Left ventricle myocardium inferior (tissue), 1 donor: ENCODE data around the gene ZNF93. TPM values are rescaled to one million over a fixed set of nuclear protein-coding genes. Genes with fewer than 3 reads are reported as not detected.
"Not testable (repeated sequence)": the region's sequence is repeated elsewhere in the genome, so short reads cannot be mapped to it uniquely, and the experiment has no call there.

Source experiments
- DNase-seq: peaks from one replicate; pipeline ENCODE4 v3.0.0-alpha.2; 2020
- H3K27ac ChIP-seq: fragments of 200-600 bp; replicated peaks from 2 replicates; pipeline ENCODE4 v1.8.0; 2021
- H3K27me3 ChIP-seq: fragments of 200-600 bp; 2 replicates; pipeline ENCODE4 v1.8.0; 2021; ENCODE audit warnings: low read depth
- H3K36me3 ChIP-seq: fragments of 200-600 bp; 2 replicates; pipeline ENCODE4 v1.8.0; 2021
- H3K4me1 ChIP-seq: fragments of 200-600 bp; 2 replicates; pipeline ENCODE4 v1.8.0; 2021
- H3K4me3 ChIP-seq: fragments of 200-600 bp; 2 replicates; pipeline ENCODE4 v1.8.0; 2021; ENCODE audit warnings: mild to moderate bottlenecking, moderate library complexity
- H3K9me3 ChIP-seq: fragments of 200-600 bp; replicated peaks from 2 replicates; pipeline ENCODE4 v1.8.0; 2021
- CTCF ChIP-seq: fragments of 200-600 bp; IDR thresholded peaks from 2 replicates; pipeline ENCODE4 v1.8.0; 2021; ENCODE audit warnings: antibody characterized with exemption, mild to moderate bottlenecking, borderline replicate concordance
- intact Hi-C: fragments of 100-400 bp; cut with micrococcal nuclease; formaldehyde crosslinking; loops from one replicate; pipeline ENCODE4 v1.11.0; 2022
- total RNA-seq: library from RNA; stranded (reverse); fragmentation: NEBNext Ultra II Directional; extraction: Animal tissue kit (Norgen Biotek cat#: 25700); gene quantifications from one replicate; pipeline ENCODE4 v1.2.1, GENCODE V29; 2021
- donor health status: DM: no; HTN: yes; CAD: no; lungs with severe emphysema.

ZNF93 gene
- total RNA-seq, 1 donor from 2014 or later: 1.3 TPM

- Histone ChIP-seq H3K9me3 (no peaks in the 10 kb centered on the region), H3K4me3 (peak overlapping the region; percentile 85), H3K27me3 (no peaks in the 10 kb centered on the region), H3K27ac (peak overlapping the region; percentile 95), H3K4me1 (peaks cover 62% of the 10 kb centered on the region), H3K36me3 (no peaks in the 10 kb centered on the region)
- TF ChIP-seq CTCF: no peak
- no peak for DNase-seq
- intact Hi-C loops: no loop called here
Observed at GRCh38 chr19:19866611-19867248, 34.0 kb upstream of the ZNF93 start.

GRCh38 chr19:19870086-19870485 lies 30.7 kb upstream of the ZNF93 start:
- Histone ChIP-seq H3K4me1 (peaks cover 77% of the 10 kb centered on the region), H3K27ac (peak overlapping the region; percentile 36)
- H3K27me3 ChIP-seq, H3K4me3 ChIP-seq, DNase-seq, intact Hi-C loops, H3K36me3 ChIP-seq, H3K9me3 ChIP-seq: not testable (repeated sequence)

GRCh38 chr19:19871932-19872331 lies 28.8 kb upstream of the ZNF93 start:
- Histone ChIP-seq H3K4me3 (no peak overlapping the region), H3K36me3 (peaks cover 8% of the 10 kb centered on the region), H3K9me3 (no peaks in the 10 kb centered on the region), H3K27me3 (no peaks in the 10 kb centered on the region), H3K4me1 (peaks cover 75% of the 10 kb centered on the region), H3K27ac (no peak overlapping the region)
- DNase-seq: no peak
- TF ChIP-seq CTCF: no peak
- intact Hi-C loops: no loop called here

- Histone ChIP-seq H3K9me3 (no peaks in the 10 kb centered on the region), H3K27ac (no peak overlapping the region), H3K4me1 (peaks cover 75% of the 10 kb centered on the region), H3K36me3 (peaks cover 10% of the 10 kb centered on the region), H3K4me3 (no peak overlapping the region), H3K27me3 (no peaks in the 10 kb centered on the region)
- TF ChIP-seq CTCF: no peak
- DNase-seq: no peak
- intact Hi-C loops: no loop called here
Observed at GRCh38 chr19:19873381-19873780, 27.4 kb upstream of the ZNF93 start.

- Histone ChIP-seq H3K4me3 (no peak overlapping the region), H3K4me1 (peaks cover 32% of the 10 kb centered on the region), H3K27me3 (no peaks in the 10 kb centered on the region), H3K27ac (no peak overlapping the region), H3K9me3 (no peaks in the 10 kb centered on the region), H3K36me3 (peaks cover 50% of the 10 kb centered on the region)
- TF ChIP-seq CTCF: no peak
- intact Hi-C loops: no loop called here
- no peak for DNase-seq
Observed at GRCh38 chr19:19877724-19878123, 23.0 kb upstream of the ZNF93 start.

GRCh38 chr19:19884583-19884982 lies 16.2 kb upstream of the ZNF93 start:
- no peak for DNase-seq
- Histone ChIP-seq H3K27me3 (no peaks in the 10 kb centered on the region), H3K9me3 (peaks cover 43% of the 10 kb centered on the region), H3K36me3 (peaks cover 93% of the 10 kb centered on the region), H3K27ac (no peak overlapping the region), H3K4me1 (no peaks in the 10 kb centered on the region), H3K4me3 (no peak overlapping the region)
- intact Hi-C loops: no loop called here
- no peak for TF ChIP-seq CTCF

GRCh38 chr19:19892055-19892941 lies 8.4 kb upstream of the ZNF93 start:
- H3K4me3 ChIP-seq, DNase-seq, H3K27ac ChIP-seq, intact Hi-C loops, H3K27me3 ChIP-seq, H3K4me1 ChIP-seq: not testable (repeated sequence)
- H3K9me3 ChIP-seq: peaks cover 99% of the 10 kb centered on the region
- peaks cover 79% of the 10 kb centered on the region for H3K36me3 ChIP-seq
